ENCODE results near the gene MGAT5. TPM values are rescaled to one million over a fixed set of nuclear protein-coding genes. Genes with fewer than 3 reads are reported as not detected.

Gene MGAT5
- total and polyA plus RNA-seq, 3 experiments from 2014 or later: 6.4 to 42.4 (median 40.9) TPM

DNA sequence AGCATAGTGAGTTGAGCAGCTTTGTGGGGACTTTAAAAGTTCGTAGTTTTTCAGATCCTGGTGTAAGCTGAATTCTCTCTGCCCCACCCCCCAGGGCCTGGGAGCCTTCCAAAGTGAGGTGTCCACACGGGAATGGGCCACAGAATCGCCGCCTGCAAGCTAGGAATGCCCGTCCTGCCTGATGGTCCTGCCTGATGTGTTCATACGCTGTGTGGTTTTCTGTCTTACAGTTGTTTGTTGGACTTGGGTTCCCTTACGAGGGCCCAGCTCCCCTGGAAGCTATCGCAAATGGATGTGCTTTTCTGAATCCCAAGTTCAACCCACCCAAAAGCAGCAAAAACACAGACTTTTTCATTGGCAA lies 158.7 kb downstream of the MGAT5 start:
- DNase-seq: no peak
- H3K4me3 Mint-ChIP-seq: no peak overlapping the region
- Histone ChIP-seq H3K36me3 (ENCODE audit: insufficient read depth, low read length) (no peaks in the 10 kb centered on the region), H3K27ac (ENCODE audit: low read depth, low read length) (no peak overlapping the region), H3K4me3 (ENCODE audit: low read length) (no peak overlapping the region), H3K9me3 (ENCODE audit: low read length) (no peaks in the 10 kb centered on the region), H3K27me3 (ENCODE audit: insufficient read depth, low read length, poor library complexity, severe bottlenecking) (no peaks in the 10 kb centered on the region), H3K4me1 (ENCODE audit: insufficient read depth, low read length) (peaks cover 25% of the 10 kb centered on the region)
- no peaks in the 10 kb centered on the region for H3K27me3 Mint-ChIP-seq
- peaks cover 44 to 48% (median 48%) of the 10 kb centered on the region in 3 donors for H3K4me1 Mint-ChIP-seq
- H3K27ac Mint-ChIP-seq: peak overlapping the region in 1 of 8 donors; percentile 84
- POLR2A ChIA-PET: interaction anchor here (2.5 kb wide), 1 partner anchor 293 kb away, joined by 17 read pairs; no protein-coding TSS in a partner anchor
- no peaks in the 10 kb centered on the region for H3K9me3 Mint-ChIP-seq
- H3K36me3 Mint-ChIP-seq: peaks cover 0 to 43% (median 14%) of the 10 kb centered on the region in 3 donors
- CTCF ChIA-PET: interaction anchor here (1.0 to 5.4 kb wide), 27 partner anchors 8 to 527 kb away, joined by 3 to 101 read pairs (median 4); no protein-coding TSS in a partner anchor

GRCh38 chr2:134413430-134413829 lies 159.6 kb downstream of the MGAT5 start:
- Mint-ChIP-seq H3K4me1 (peaks cover 37 to 40% (median 40%) of the 10 kb centered on the region in 3 donors), H3K9me3 (no peaks in the 10 kb centered on the region), H3K4me3 (no peak overlapping the region), H3K36me3 (peaks cover 0 to 51% (median 16%) of the 10 kb centered on the region in 3 donors), H3K27ac (no peak overlapping the region), H3K27me3 (no peaks in the 10 kb centered on the region)
- DNase-seq: no peak
- Histone ChIP-seq H3K4me1 (ENCODE audit: insufficient read depth, low read length) (peaks cover 25% of the 10 kb centered on the region), H3K4me3 (ENCODE audit: low read length) (no peak overlapping the region), H3K36me3 (ENCODE audit: insufficient read depth, low read length) (no peaks in the 10 kb centered on the region), H3K27ac (ENCODE audit: low read depth, low read length) (no peak overlapping the region), H3K27me3 (ENCODE audit: insufficient read depth, low read length, poor library complexity, severe bottlenecking) (no peaks in the 10 kb centered on the region), H3K9me3 (ENCODE audit: low read length) (no peaks in the 10 kb centered on the region)
- ChIA-PET CTCF (interaction anchor here (2.0 to 5.4 kb wide), 4 partner anchors 169 to 527 kb away, joined by 6 to 101 read pairs (median 28); no protein-coding TSS in a partner anchor), POLR2A (interaction anchor here (2.5 kb wide), 1 partner anchor 294 kb away, joined by 17 read pairs; no protein-coding TSS in a partner anchor)

DNA sequence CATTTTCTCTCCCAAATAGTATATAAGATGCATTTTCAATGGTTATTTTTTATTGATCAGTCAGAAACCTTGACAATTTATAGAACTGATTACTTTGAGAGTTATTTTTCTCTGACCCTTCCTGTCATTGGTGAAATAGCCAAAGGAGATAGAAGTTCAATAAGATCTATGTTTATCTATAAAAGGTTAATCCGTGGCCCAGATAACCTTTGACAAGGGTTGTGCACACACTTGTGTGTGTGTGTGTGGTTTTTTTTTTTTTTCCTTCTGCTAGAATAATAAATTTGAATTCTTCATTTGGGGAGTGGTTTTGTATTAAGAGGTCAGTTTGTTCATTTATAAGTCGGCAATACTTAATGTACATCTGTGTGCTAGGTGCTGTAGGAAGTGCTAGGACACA lies 160.0 kb downstream of the MGAT5 start:
- peaks cover 25% of the 10 kb centered on the region for H3K4me1 ChIP-seq (ENCODE audit: insufficient read depth, low read length)
- H3K9me3 ChIP-seq (ENCODE audit: low read length): no peaks in the 10 kb centered on the region
- peaks cover 34 to 35% (median 35%) of the 10 kb centered on the region in 3 donors for H3K4me1 Mint-ChIP-seq
- no peak overlapping the region for H3K4me3 Mint-ChIP-seq
- no peak for DNase-seq
- H3K36me3 ChIP-seq (ENCODE audit: insufficient read depth, low read length): no peaks in the 10 kb centered on the region
- H3K27me3 Mint-ChIP-seq: no peaks in the 10 kb centered on the region
- POLR2A ChIA-PET: no interaction called here
- H3K27ac Mint-ChIP-seq: no peak overlapping the region
- H3K4me3 ChIP-seq (ENCODE audit: low read length): no peak overlapping the region
- H3K27me3 ChIP-seq (ENCODE audit: insufficient read depth, low read length, poor library complexity, severe bottlenecking): no peaks in the 10 kb centered on the region
- CTCF ChIA-PET: interaction anchor here (3.0 kb wide), 1 partner anchor 169 kb away, joined by 22 read pairs; no protein-coding TSS in a partner anchor
- H3K36me3 Mint-ChIP-seq: peaks cover 0 to 54% (median 17%) of the 10 kb centered on the region in 3 donors
- no peak overlapping the region for H3K27ac ChIP-seq (ENCODE audit: low read depth, low read length)
- no peaks in the 10 kb centered on the region for H3K9me3 Mint-ChIP-seq

DNA sequence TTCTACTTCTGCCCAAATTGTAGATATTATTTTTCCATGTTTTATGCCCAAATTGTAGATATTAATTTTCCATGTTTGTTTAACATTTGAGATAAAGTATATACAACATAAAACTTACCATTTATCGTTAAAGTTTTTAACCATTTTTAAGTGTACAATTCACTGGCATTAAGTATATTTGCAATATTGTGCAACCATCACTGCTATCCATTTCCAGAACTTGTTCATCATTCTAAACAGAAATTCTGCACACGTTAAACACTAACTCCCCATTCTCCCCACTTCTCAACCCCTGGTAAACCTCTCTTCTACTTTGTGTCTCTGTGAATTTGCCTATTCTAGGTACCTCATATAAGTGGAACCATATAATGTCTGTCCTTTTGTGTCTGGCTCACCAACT lies 162.1 kb downstream of the MGAT5 start:
- Histone ChIP-seq H3K36me3 (ENCODE audit: insufficient read depth, low read length) (no peaks in the 10 kb centered on the region), H3K27ac (ENCODE audit: low read depth, low read length) (no peak overlapping the region)
- POLR2A ChIA-PET: no interaction called here

DNA sequence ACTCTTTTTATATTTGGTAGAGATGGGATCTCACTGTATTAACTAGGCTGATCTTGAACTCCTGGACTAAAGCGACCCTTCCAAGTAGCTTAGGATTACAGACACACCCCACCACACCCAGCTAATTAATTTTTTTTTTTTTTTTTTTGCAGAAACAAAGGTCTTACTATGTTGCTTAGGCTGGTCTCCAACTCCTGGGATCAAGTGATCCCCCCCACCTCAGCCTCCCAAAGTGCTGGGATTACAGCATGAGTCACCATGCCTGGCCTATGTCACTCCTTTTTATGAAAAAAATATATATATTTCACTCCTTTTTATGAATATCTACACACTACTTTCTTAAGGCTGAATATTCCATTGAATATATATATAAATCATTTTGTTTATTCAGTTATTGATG lies 162.8 kb downstream of the MGAT5 start:
- no peaks in the 10 kb centered on the region for H3K9me3 ChIP-seq (ENCODE audit: low read length)
- no peak overlapping the region for H3K4me3 ChIP-seq (ENCODE audit: low read length)
- ChIA-PET POLR2A (no interaction called here), CTCF (interaction anchor here (1.1 kb wide), 1 partner anchor 10 kb away, joined by 3 read pairs; no protein-coding TSS in a partner anchor)
- Mint-ChIP-seq H3K4me3 (no peak overlapping the region), H3K9me3 (no peaks in the 10 kb centered on the region), H3K36me3 (peaks cover 0 to 70% (median 17%) of the 10 kb centered on the region in 3 donors), H3K4me1 (peaks cover 7 to 8% (median 8%) of the 10 kb centered on the region in 3 donors), H3K27ac (no peak overlapping the region), H3K27me3 (no peaks in the 10 kb centered on the region)
- H3K36me3 ChIP-seq (ENCODE audit: insufficient read depth, low read length): no peaks in the 10 kb centered on the region
- H3K27me3 ChIP-seq (ENCODE audit: insufficient read depth, low read length, poor library complexity, severe bottlenecking): no peaks in the 10 kb centered on the region
- peaks cover 4% of the 10 kb centered on the region for H3K4me1 ChIP-seq (ENCODE audit: insufficient read depth, low read length)
- no peak for DNase-seq
- no peak overlapping the region for H3K27ac ChIP-seq (ENCODE audit: low read depth, low read length)

More for the DNA sequence above, 162.1 kb downstream of the MGAT5 start:
- Mint-ChIP-seq H3K9me3 (no peaks in the 10 kb centered on the region), H3K27me3 (no peaks in the 10 kb centered on the region), H3K36me3 (peaks cover 0 to 67% (median 17%) of the 10 kb centered on the region in 3 donors), H3K4me1 (peaks cover 14% of the 10 kb centered on the region in 3 donors), H3K27ac (no peak overlapping the region), H3K4me3 (no peak overlapping the region)
- Histone ChIP-seq H3K4me1 (ENCODE audit: insufficient read depth, low read length) (peaks cover 11% of the 10 kb centered on the region), H3K9me3 (ENCODE audit: low read length) (no peaks in the 10 kb centered on the region), H3K4me3 (ENCODE audit: low read length) (no peak overlapping the region), H3K27me3 (ENCODE audit: insufficient read depth, low read length, poor library complexity, severe bottlenecking) (no peaks in the 10 kb centered on the region)
- no peak for DNase-seq
- CTCF ChIA-PET: no interaction called here

- peaks cover 8% of the 10 kb centered on the region for H3K36me3 ChIP-seq (ENCODE audit: insufficient read depth, low read length)
- Mint-ChIP-seq H3K27ac (peak overlapping the region in 2 of 8 donors; percentile 17 to 74), H3K36me3 (peaks cover 0 to 75% (median 21%) of the 10 kb centered on the region in 3 donors), H3K4me1 (peaks cover 0 to 1% (median 0%) of the 10 kb centered on the region in 3 donors), H3K4me3 (no peak overlapping the region), H3K9me3 (no peaks in the 10 kb centered on the region), H3K27me3 (no peaks in the 10 kb centered on the region)
- ChIA-PET POLR2A (no interaction called here), CTCF (interaction anchor here (1.0 to 1.1 kb wide), 3 partner anchors 9 to 300 kb away, joined by 3 to 4 read pairs (median 3); no protein-coding TSS in a partner anchor)
- no peak overlapping the region for H3K4me3 ChIP-seq (ENCODE audit: low read length)
- H3K27ac ChIP-seq (ENCODE audit: low read depth, low read length): no peak overlapping the region
- H3K4me1 ChIP-seq (ENCODE audit: insufficient read depth, low read length): no peaks in the 10 kb centered on the region
- DNase-seq: no peak
- H3K9me3 ChIP-seq (ENCODE audit: low read length): no peaks in the 10 kb centered on the region
- no peaks in the 10 kb centered on the region for H3K27me3 ChIP-seq (ENCODE audit: insufficient read depth, low read length, poor library complexity, severe bottlenecking)
Measured at GRCh38 chr2:134417968-134418582, 164.2 kb downstream of the MGAT5 start.

GRCh38 chr2:134420259-134420658 lies 166.4 kb downstream of the MGAT5 start:
- no peaks in the 10 kb centered on the region for H3K27me3 Mint-ChIP-seq
- Histone ChIP-seq H3K27me3 (ENCODE audit: insufficient read depth, low read length, poor library complexity, severe bottlenecking) (no peaks in the 10 kb centered on the region), H3K36me3 (ENCODE audit: insufficient read depth, low read length) (peaks cover 20% of the 10 kb centered on the region), H3K4me3 (ENCODE audit: low read length) (no peak overlapping the region), H3K9me3 (ENCODE audit: low read length) (no peaks in the 10 kb centered on the region), H3K27ac (ENCODE audit: low read depth, low read length) (no peak overlapping the region), H3K4me1 (ENCODE audit: insufficient read depth, low read length) (no peaks in the 10 kb centered on the region)
- H3K9me3 Mint-ChIP-seq: no peaks in the 10 kb centered on the region
- POLR2A ChIA-PET: no interaction called here
- CTCF ChIA-PET: interaction anchor here (0.8 to 1.5 kb wide), 5 partner anchors 9 to 302 kb away, joined by 3 to 4 read pairs (median 4); no protein-coding TSS in a partner anchor
- no peak overlapping the region for H3K4me3 Mint-ChIP-seq
- H3K27ac Mint-ChIP-seq: no peak overlapping the region
- no peak for DNase-seq
- peaks cover 2 to 4% (median 4%) of the 10 kb centered on the region in 3 donors for H3K4me1 Mint-ChIP-seq
- peaks cover 0 to 77% (median 23%) of the 10 kb centered on the region in 3 donors for H3K36me3 Mint-ChIP-seq

GRCh38 chr2:134420920-134421319 lies 167.0 kb downstream of the MGAT5 start:
- no peaks in the 10 kb centered on the region for H3K27me3 Mint-ChIP-seq
- Histone ChIP-seq H3K27ac (ENCODE audit: low read depth, low read length) (no peak overlapping the region), H3K9me3 (ENCODE audit: low read length) (no peaks in the 10 kb centered on the region), H3K36me3 (ENCODE audit: insufficient read depth, low read length) (peaks cover 20% of the 10 kb centered on the region), H3K4me1 (ENCODE audit: insufficient read depth, low read length) (no peaks in the 10 kb centered on the region), H3K4me3 (ENCODE audit: low read length) (no peak overlapping the region), H3K27me3 (ENCODE audit: insufficient read depth, low read length, poor library complexity, severe bottlenecking) (no peaks in the 10 kb centered on the region)
- POLR2A ChIA-PET: no interaction called here
- no peak for DNase-seq
- CTCF ChIA-PET: interaction anchor here (0.8 to 1.5 kb wide), 5 partner anchors 9 to 303 kb away, joined by 3 to 4 read pairs (median 4); no protein-coding TSS in a partner anchor
- H3K4me3 Mint-ChIP-seq: no peak overlapping the region
- peaks cover 3 to 7% (median 4%) of the 10 kb centered on the region in 3 donors for H3K4me1 Mint-ChIP-seq
- H3K9me3 Mint-ChIP-seq: no peaks in the 10 kb centered on the region
- peak overlapping the region in 1 of 8 donors; percentile 51 for H3K27ac Mint-ChIP-seq
- peaks cover 0 to 78% (median 27%) of the 10 kb centered on the region in 3 donors for H3K36me3 Mint-ChIP-seq

Measured in CD8-positive, alpha-beta memory T cell (primary cell).